ENCODE results near the gene ARSB. TPM values are rescaled to one million over a fixed set of nuclear protein-coding genes. Genes with fewer than 3 reads are reported as not detected.

ARSB gene
- total RNA-seq, 1 donor from 2014 or later = 16.7 TPM

GRCh38 chr5:78972654-78973428 lies 12.3 kb downstream of the ARSB start:
- DNase-seq (ENCODE audit: low read depth) = no peak
- H3K4me3 ChIP-seq (ENCODE audit: low read depth, low read length) = no peak overlapping the region
- TF ChIP-seq, protein P1, sequence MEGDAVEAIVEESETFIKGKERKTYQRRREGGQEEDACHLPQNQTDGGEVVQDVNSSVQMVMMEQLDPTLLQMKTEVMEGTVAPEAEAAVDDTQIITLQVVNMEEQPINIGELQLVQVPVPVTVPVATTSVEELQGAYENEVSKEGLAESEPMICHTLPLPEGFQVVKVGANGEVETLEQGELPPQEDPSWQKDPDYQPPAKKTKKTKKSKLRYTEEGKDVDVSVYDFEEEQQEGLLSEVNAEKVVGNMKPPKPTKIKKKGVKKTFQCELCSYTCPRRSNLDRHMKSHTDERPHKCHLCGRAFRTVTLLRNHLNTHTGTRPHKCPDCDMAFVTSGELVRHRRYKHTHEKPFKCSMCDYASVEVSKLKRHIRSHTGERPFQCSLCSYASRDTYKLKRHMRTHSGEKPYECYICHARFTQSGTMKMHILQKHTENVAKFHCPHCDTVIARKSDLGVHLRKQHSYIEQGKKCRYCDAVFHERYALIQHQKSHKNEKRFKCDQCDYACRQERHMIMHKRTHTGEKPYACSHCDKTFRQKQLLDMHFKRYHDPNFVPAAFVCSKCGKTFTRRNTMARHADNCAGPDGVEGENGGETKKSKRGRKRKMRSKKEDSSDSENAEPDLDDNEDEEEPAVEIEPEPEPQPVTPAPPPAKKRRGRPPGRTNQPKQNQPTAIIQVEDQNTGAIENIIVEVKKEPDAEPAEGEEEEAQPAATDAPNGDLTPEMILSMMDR (conservative IDR thresholded peaks at IDR 0.05; ENCODE audit: low read depth, low read length) = no peak

- TF ChIP-seq, protein P1 (conservative IDR thresholded peaks at IDR 0.05; ENCODE audit: low read depth, low read length) = no peak
- no peak overlapping the region for H3K4me3 ChIP-seq (ENCODE audit: low read depth, low read length)
These were observed 13.1 kb downstream of the ARSB start for GRCh38 chr5:78971998-78972397.

DNA sequence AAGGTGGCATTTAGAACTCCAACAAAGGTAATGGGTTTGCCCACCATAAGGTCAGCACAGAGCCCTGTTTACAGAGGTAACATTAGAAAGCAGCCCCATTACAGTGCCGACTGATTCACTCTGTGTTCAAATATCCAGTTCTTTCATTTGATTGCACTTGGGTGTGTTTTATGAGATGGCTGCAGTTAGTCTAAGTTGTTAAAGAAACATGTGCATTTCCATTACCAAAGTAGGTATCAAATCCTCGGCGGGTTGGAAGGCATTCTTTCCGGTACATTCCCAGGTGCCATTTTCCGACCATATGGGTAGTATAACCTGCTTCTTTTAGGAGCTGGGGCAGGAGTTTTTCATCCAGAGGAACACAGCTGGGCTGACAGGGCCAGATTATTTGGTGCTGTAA lies 16.3 kb downstream of the ARSB start:
- no peak overlapping the region for H3K4me3 ChIP-seq (ENCODE audit: low read depth, low read length)
- TF ChIP-seq, protein P1 (conservative IDR thresholded peaks at IDR 0.05; ENCODE audit: low read depth, low read length) = no peak
- no peak for DNase-seq (ENCODE audit: low read depth)

More at GRCh38 chr5:78971998-78972397, 13.1 kb downstream of the ARSB start:
- DNase-seq (ENCODE audit: low read depth) = no peak

GRCh38 chr5:78964889-78965288 lies 20.2 kb downstream of the ARSB start:
- no peak for DNase-seq (ENCODE audit: low read depth)
- TF ChIP-seq, protein P1 (conservative IDR thresholded peaks at IDR 0.05; ENCODE audit: low read depth, low read length) = peak; percentile 61
- no peak overlapping the region for H3K4me3 ChIP-seq (ENCODE audit: low read depth, low read length)

GRCh38 chr5:78961743-78962142 lies 23.4 kb downstream of the ARSB start:
- TF ChIP-seq, protein P1 (conservative IDR thresholded peaks at IDR 0.05; ENCODE audit: low read depth, low read length) = no peak
- DNase-seq (ENCODE audit: low read depth) = no peak
- H3K4me3 ChIP-seq (ENCODE audit: low read depth, low read length) = no peak overlapping the region

DNA sequence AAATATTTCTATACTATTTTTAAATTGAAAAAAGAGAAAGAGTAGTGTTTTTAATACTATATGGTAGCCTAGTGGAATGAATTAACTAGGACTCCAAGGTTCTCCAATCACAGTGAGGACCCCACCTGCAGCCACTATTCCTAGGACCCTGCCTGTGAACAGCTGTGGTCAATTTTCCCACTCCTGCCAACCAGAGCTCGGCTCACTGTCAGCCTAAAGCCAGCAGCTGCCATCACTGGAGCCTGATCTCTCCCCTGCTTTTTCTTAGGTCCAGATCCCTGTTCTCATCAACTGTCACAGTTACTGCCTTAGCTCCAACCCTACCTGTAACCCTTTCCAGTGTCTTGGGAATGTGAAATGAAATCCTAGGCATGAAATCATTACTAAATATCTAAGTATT lies 25.3 kb downstream of the ARSB start:
- TF ChIP-seq, protein P1 (conservative IDR thresholded peaks at IDR 0.05; ENCODE audit: low read depth, low read length) = no peak
- no peak for DNase-seq (ENCODE audit: low read depth)
- H3K4me3 ChIP-seq (ENCODE audit: low read depth, low read length) = no peak overlapping the region

Measured in epithelial cell of proximal tubule (primary cell).